Panc1 (cell line): ENCODE data around the gene LRRN3. TPM values are rescaled to one million over a fixed set of nuclear protein-coding genes. Genes with fewer than 3 reads are reported as not detected.

Experiments used
- ATAC-seq: fragments of 200-7000 bp; cut with Tn5 transposase; 2 replicates; pipeline ENCODE4 v1.9.1; 2020; ENCODE audit warnings: mild to moderate bottlenecking, moderate library complexity
- BruUV-seq: library from RNA; stranded (reverse); fragments of 400-500 nt; replicated peaks from 2 replicates; lab custom pipeline; 2021; lab: Mats Ljungman, UMichigan
- CTCF ChIA-PET: fragments of 300-600 bp; sonication (Branson Sonifier 250); formaldehyde crosslinking; loops from one replicate; lab custom pipeline; 2022; ENCODE audit warnings: antibody characterized with exemption; lab: Charles Lee
- POLR2A ChIA-PET: fragments of 300-600 bp; sonication (Branson Sonifier 250); formaldehyde crosslinking; loops from one replicate; lab custom pipeline; 2022; ENCODE audit warnings: antibody characterized with exemption; lab: Charles Lee
- DNase-seq: peaks from one replicate; pipeline ENCODE4 v3.0.0-alpha.2; 2010; ENCODE audit warnings: low read depth, low spot score
- H3K27ac ChIP-seq: 2 replicates; pipeline ENCODE4 v1.5.1; 2011; ENCODE audit warnings: mild to moderate bottlenecking, low read length, inconsistent platforms
- H3K27me3 ChIP-seq: fragments of 200-500 bp; sonication (Bioruptor generic); 2 replicates; pipeline ENCODE4 v1.6.0; 2014; ENCODE audit warnings: low read length, inconsistent platforms; ENCODE audit not compliant: control insufficient read depth, insufficient read depth
- H3K36me3 ChIP-seq: fragments of 200-500 bp; sonication (Bioruptor generic); 2 replicates; pipeline ENCODE4 v1.5.1; 2014; ENCODE audit warnings: inconsistent platforms, mild to moderate bottlenecking, low read length, moderate library complexity; ENCODE audit not compliant: control insufficient read depth, insufficient read depth
- H3K4me1 ChIP-seq: 2 replicates; pipeline ENCODE4 v1.5.1; 2011; ENCODE audit warnings: inconsistent platforms, mild to moderate bottlenecking, low read length, moderate library complexity; ENCODE audit not compliant: control insufficient read depth, insufficient read depth
- H3K4me3 ChIP-seq, 2 experiments: 2 replicates each; pipeline ENCODE4 v1.5.1; 2011 to 2012; ENCODE audit warnings: low read depth in 2 of 2, low read length in 2 of 2, mild to moderate bottlenecking in 2 of 2, inconsistent platforms in 1 of 2, moderate library complexity in 1 of 2
- H3K9me3 ChIP-seq: fragments of 200-500 bp; sonication (Bioruptor generic); 2 replicates; pipeline ENCODE4 v1.5.1; 2014; ENCODE audit warnings: low read depth, mild to moderate bottlenecking, inconsistent platforms, low read length, moderate library complexity; ENCODE audit not compliant: control insufficient read depth, insufficient read depth
- CTCF ChIP-seq: fragments of 450-650 bp; IDR thresholded peaks from 2 replicates; pipeline ENCODE4 v1.5.1; 2017; ENCODE audit warnings: mild to moderate bottlenecking
- POLR2AphosphoS5 ChIP-seq: IDR thresholded peaks from 2 replicates; pipeline ENCODE4 v1.6.1; 2012; ENCODE audit warnings: mild to moderate bottlenecking, low read depth, low read length, moderate library complexity
- REST ChIP-seq, 2 experiments: IDR thresholded peaks; 2 replicates each; pipeline ENCODE4 v1.6.1; 2011 to 2012; ENCODE audit warnings: low read depth in 2 of 2, control low read depth in 1 of 2, low read length in 1 of 2, mild to moderate bottlenecking in 1 of 2, moderate library complexity in 1 of 2; ENCODE audit not compliant: insufficient read depth in 1 of 2
- SIN3A ChIP-seq: IDR thresholded peaks from 2 replicates; pipeline ENCODE4 v1.6.1; 2012; ENCODE audit warnings: low read depth, mild to moderate bottlenecking, low read length, moderate library complexity, borderline replicate concordance; ENCODE audit not compliant: insufficient read depth
- TCF7L2 ChIP-seq: IDR thresholded peaks from 2 replicates; pipeline ENCODE4 v1.6.1; 2011; ENCODE audit warnings: mild to moderate bottlenecking, low read depth, low read length, inconsistent platforms
- in situ Hi-C: cut with HindIII; loops from 2 replicates; pipeline ENCODE4 v1.10.0; 2016; ENCODE audit warnings: low sequenced_read_pairs, low pct_unique_long_range_greater_than_20kb
- intact Hi-C: fragments of 100-400 bp; cut with micrococcal nuclease; formaldehyde crosslinking; loops from one replicate; pipeline ENCODE4 v1.10.0; 2022; ENCODE audit not compliant: unreplicated experiment
- total RNA-seq: library from RNA; stranded (reverse); gene quantifications from one replicate; pipeline ENCODE4 v1.2.1, GENCODE V29; 2021; ENCODE audit not compliant: unreplicated experiment

Gene LRRN3
- total RNA-seq, 1 experiment from 2014 or later, result 0.15 TPM

DNA sequence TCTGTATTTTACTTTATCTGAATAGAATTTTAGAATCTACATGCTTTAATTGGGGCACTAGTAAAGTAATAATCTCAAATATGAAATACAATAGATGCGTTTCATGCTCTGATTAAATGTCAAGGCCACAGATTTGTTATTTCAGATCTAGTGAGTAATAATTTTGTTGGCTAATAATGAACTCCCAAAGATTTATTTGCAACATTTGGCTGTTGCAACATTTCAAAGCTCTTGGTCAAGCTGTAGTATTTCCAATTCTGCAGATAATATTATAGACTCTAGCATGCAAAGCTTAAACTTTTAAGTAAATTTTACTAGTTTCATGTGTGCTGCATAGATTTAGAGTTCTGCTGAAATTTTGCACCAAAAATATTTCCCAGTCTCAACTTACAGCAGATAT is 16.7 kb downstream of the LRRN3 start:
- CTCF ChIA-PET, result no interaction called here
- in situ Hi-C loops, result no loop called here

GRCh38 chr7:111108000-111108399 is 17.1 kb downstream of the LRRN3 start:
- Histone ChIP-seq H3K4me3 (no peak overlapping the region), H3K4me1 (no peaks in the 10 kb centered on the region), H3K9me3 (no peaks in the 10 kb centered on the region), H3K27ac (no peak overlapping the region), H3K27me3 (no peaks in the 10 kb centered on the region), H3K36me3 (no peaks in the 10 kb centered on the region)
- intact Hi-C loops (loop anchor here (10.0 kb wide), 1 partner anchor 1263 kb away; no protein-coding TSS in a partner anchor), in situ Hi-C loops (no loop called here)
- ChIA-PET POLR2A (no interaction called here), CTCF (no interaction called here)
- ATAC-seq (no peak), DNase-seq (no peak)
- no TSS peak for BruUV-seq
- no peak for TF ChIP-seq CTCF
- TF ChIP-seq REST (IDR thresholded peaks at IDR 0.05; ENCODE audit: insufficient read depth in 1 of 2, low read depth in 2 of 2, low read length in 1 of 2), result no peak
- TF ChIP-seq TCF7L2, result no peak
- TF ChIP-seq POLR2AphosphoS5, result no peak
- no peak for TF ChIP-seq SIN3A

More for the DNA sequence above, 16.7 kb downstream of the LRRN3 start:
- ATAC-seq, result no peak
- H3K9me3 ChIP-seq, result no peaks in the 10 kb centered on the region
- BruUV-seq, result no TSS peak
- POLR2A ChIA-PET, result no interaction called here
- no peaks in the 10 kb centered on the region for H3K4me1 ChIP-seq
- H3K36me3 ChIP-seq, result no peaks in the 10 kb centered on the region
- TF ChIP-seq REST (IDR thresholded peaks at IDR 0.05; ENCODE audit: insufficient read depth in 1 of 2, low read depth in 2 of 2, low read length in 1 of 2), result no peak
- TF ChIP-seq CTCF, result no peak
- no peak for TF ChIP-seq SIN3A
- no peak for TF ChIP-seq POLR2AphosphoS5
- no peak for TF ChIP-seq TCF7L2
- H3K27ac ChIP-seq, result no peak overlapping the region
- no peak overlapping the region for H3K4me3 ChIP-seq
- H3K27me3 ChIP-seq, result no peaks in the 10 kb centered on the region
- intact Hi-C loops, result loop anchor here (10.0 kb wide), 1 partner anchor 1263 kb away; no protein-coding TSS in a partner anchor
- no peak for DNase-seq
